GM12872 (cell line): ENCODE measurements around the gene USP44.

Source experiments
- CTCF ChIP-seq: IDR thresholded peaks from 3 replicates; pipeline ENCODE4 v1.5.1; 2011; ENCODE audit warnings: low read depth, mild to moderate bottlenecking, low read length, moderate library complexity; ENCODE audit not compliant: insufficient read depth

The USP44 gene

GRCh38 chr12:95582230-95583058 lies 31.2 kb upstream of the USP44 start:
- TF ChIP-seq CTCF: no peak

GRCh38 chr12:95577820-95578219 lies 26.5 kb upstream of the USP44 start:
- TF ChIP-seq CTCF: no peak

- TF ChIP-seq CTCF: peak; percentile 51
Measured at GRCh38 chr12:95574799-95575452, 23.6 kb upstream of the USP44 start.

GRCh38 chr12:95573951-95574576 lies 22.8 kb upstream of the USP44 start:
- no peak for TF ChIP-seq CTCF

GRCh38 chr12:95571369-95571768 lies 20.1 kb upstream of the USP44 start:
- no peak for TF ChIP-seq CTCF

GRCh38 chr12:95557625-95558024 lies 6.3 kb upstream of the USP44 start:
- no peak for TF ChIP-seq CTCF

- no peak for TF ChIP-seq CTCF
Measured at GRCh38 chr12:95554532-95555071, 3.3 kb upstream of the USP44 start.
